ENCODE results near the gene MCUR1. TPM values are rescaled to one million over a fixed set of nuclear protein-coding genes. Genes with fewer than 3 reads are reported as not detected.

The MCUR1 gene
- total and polyA plus RNA-seq, 8 donors, result 6.8 to 14.5 (median 11.9) TPM

GRCh38 chr6:13762611-13763441 lies 51.5 kb downstream of the MCUR1 start:
- WGBS, 2 donors, result 69 to 75% methylated on average over 6 of the region's 6 CpGs
- TF ChIP-seq CTCF (IDR thresholded peaks at IDR 0.05), result no peak
- H3K36me3 ChIP-seq, result no peaks in the 10 kb centered on the region
- H3K4me1 ChIP-seq, result no peaks in the 10 kb centered on the region
- FAIRE-seq, result no peak
- H3K4me3 ChIP-seq, result no peak overlapping the region
- no peaks in the 10 kb centered on the region for H3K27me3 ChIP-seq
- intact Hi-C loops (cut with DNase I), result no loop called here
- no peak overlapping the region for H3K27ac ChIP-seq
- H3K9me3 ChIP-seq, result no peaks in the 10 kb centered on the region
- peak in 3 of 4 donors; percentile 38 to 62 (median 54) for ATAC-seq
- DNase-seq, result no peak

- DNase-seq (no peak), FAIRE-seq (no peak), ATAC-seq (no peak)
- Histone ChIP-seq H3K27ac (no peak overlapping the region), H3K27me3 (no peaks in the 10 kb centered on the region), H3K36me3 (no peaks in the 10 kb centered on the region), H3K4me3 (no peak overlapping the region), H3K9me3 (no peaks in the 10 kb centered on the region), H3K4me1 (no peaks in the 10 kb centered on the region)
- no peak for TF ChIP-seq CTCF (IDR thresholded peaks at IDR 0.05)
- 52% methylated on average over 6 of the region's 6 CpGs for WGBS, 2 donors
- intact Hi-C loops (cut with DNase I), result no loop called here
Measured at GRCh38 chr6:13761361-13762036, 52.9 kb downstream of the MCUR1 start.

- ATAC-seq, result peak in 3 of 4 donors; percentile 44 to 71 (median 60)
- H3K27me3 ChIP-seq, result no peaks in the 10 kb centered on the region
- 55 to 59% methylated on average over 11 of the region's 11 CpGs for WGBS, 2 donors
- no peaks in the 10 kb centered on the region for H3K36me3 ChIP-seq
- TF ChIP-seq CTCF (IDR thresholded peaks at IDR 0.05), result no peak
- intact Hi-C loops (cut with DNase I), result no loop called here
- FAIRE-seq, result no peak
- no peak overlapping the region for H3K4me3 ChIP-seq
- H3K4me1 ChIP-seq, result no peaks in the 10 kb centered on the region
- DNase-seq, result no peak
- H3K27ac ChIP-seq, result no peak overlapping the region
- H3K9me3 ChIP-seq, result no peaks in the 10 kb centered on the region
Measured at GRCh38 chr6:13760307-13761304, 53.8 kb downstream of the MCUR1 start.

GRCh38 chr6:13759025-13759424 lies 55.3 kb downstream of the MCUR1 start:
- H3K27ac ChIP-seq, result no peak overlapping the region
- TF ChIP-seq CTCF (IDR thresholded peaks at IDR 0.05), result no peak
- H3K4me1 ChIP-seq, result no peaks in the 10 kb centered on the region
- intact Hi-C loops (cut with DNase I), result no loop called here
- no peaks in the 10 kb centered on the region for H3K36me3 ChIP-seq
- H3K9me3 ChIP-seq, result no peaks in the 10 kb centered on the region
- H3K27me3 ChIP-seq, result no peaks in the 10 kb centered on the region
- DNase-seq (no peak), ATAC-seq (no peak), FAIRE-seq (no peak)
- no peak overlapping the region for H3K4me3 ChIP-seq
- 86 to 91% methylated on average over 6 of the region's 6 CpGs for WGBS, 2 donors
